Nephron progenitor cell (in vitro differentiated cells): ENCODE data around the gene RCAN1.
A peak's percentile ranks its signal among the peaks of the same experiment; 100 is the strongest.

Experiments
- DNase-seq: peaks from one replicate; pipeline ENCODE4 v3.0.0; 2021
- H3K27ac Mint-ChIP-seq: 2 replicates; pipeline ENCODE4 v1.8.0; 2021; ENCODE audit warnings: mild to moderate bottlenecking, moderate library complexity, mixed read lengths
- H3K27me3 Mint-ChIP-seq: 2 replicates; pipeline ENCODE4 v1.8.0; 2021; ENCODE audit warnings: mild to moderate bottlenecking, low read depth, mixed read lengths; ENCODE audit not compliant: poor library complexity
- H3K36me3 Mint-ChIP-seq: 2 replicates; pipeline ENCODE4 v1.8.0; 2021; ENCODE audit warnings: low read depth, mixed read lengths
- H3K4me1 Mint-ChIP-seq: 2 replicates; pipeline ENCODE4 v1.8.0; 2021; ENCODE audit warnings: mixed read lengths
- H3K4me3 Mint-ChIP-seq: 2 replicates; pipeline ENCODE4 v1.8.0; 2021; ENCODE audit warnings: mild to moderate bottlenecking, moderate library complexity, mixed read lengths
- H3K9me3 Mint-ChIP-seq: 2 replicates; pipeline ENCODE4 v1.8.0; 2021; ENCODE audit warnings: mild to moderate bottlenecking, moderate library complexity, mixed read lengths
- TF ChIP-seq, protein P1 (sequence below): fragments of 200-600 bp; sonication (generic); IDR thresholded peaks from 2 replicates; pipeline ENCODE4 v1.5.0; 2021; ENCODE audit warnings: antibody characterized with exemption

Gene RCAN1

GRCh38 chr21:34630536-34631143 lies 15.7 kb upstream of the RCAN1 start:
- no peaks in the 10 kb centered on the region for H3K9me3 Mint-ChIP-seq
- peaks cover 5% of the 10 kb centered on the region for H3K4me1 Mint-ChIP-seq
- H3K36me3 Mint-ChIP-seq = no peaks in the 10 kb centered on the region
- H3K4me3 Mint-ChIP-seq = no peak overlapping the region
- DNase-seq = peak; percentile 25
- TF ChIP-seq, protein P1, sequence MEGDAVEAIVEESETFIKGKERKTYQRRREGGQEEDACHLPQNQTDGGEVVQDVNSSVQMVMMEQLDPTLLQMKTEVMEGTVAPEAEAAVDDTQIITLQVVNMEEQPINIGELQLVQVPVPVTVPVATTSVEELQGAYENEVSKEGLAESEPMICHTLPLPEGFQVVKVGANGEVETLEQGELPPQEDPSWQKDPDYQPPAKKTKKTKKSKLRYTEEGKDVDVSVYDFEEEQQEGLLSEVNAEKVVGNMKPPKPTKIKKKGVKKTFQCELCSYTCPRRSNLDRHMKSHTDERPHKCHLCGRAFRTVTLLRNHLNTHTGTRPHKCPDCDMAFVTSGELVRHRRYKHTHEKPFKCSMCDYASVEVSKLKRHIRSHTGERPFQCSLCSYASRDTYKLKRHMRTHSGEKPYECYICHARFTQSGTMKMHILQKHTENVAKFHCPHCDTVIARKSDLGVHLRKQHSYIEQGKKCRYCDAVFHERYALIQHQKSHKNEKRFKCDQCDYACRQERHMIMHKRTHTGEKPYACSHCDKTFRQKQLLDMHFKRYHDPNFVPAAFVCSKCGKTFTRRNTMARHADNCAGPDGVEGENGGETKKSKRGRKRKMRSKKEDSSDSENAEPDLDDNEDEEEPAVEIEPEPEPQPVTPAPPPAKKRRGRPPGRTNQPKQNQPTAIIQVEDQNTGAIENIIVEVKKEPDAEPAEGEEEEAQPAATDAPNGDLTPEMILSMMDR = peak; percentile 78
- H3K27ac Mint-ChIP-seq = no peak overlapping the region
- peaks cover 4% of the 10 kb centered on the region for H3K27me3 Mint-ChIP-seq

DNA sequence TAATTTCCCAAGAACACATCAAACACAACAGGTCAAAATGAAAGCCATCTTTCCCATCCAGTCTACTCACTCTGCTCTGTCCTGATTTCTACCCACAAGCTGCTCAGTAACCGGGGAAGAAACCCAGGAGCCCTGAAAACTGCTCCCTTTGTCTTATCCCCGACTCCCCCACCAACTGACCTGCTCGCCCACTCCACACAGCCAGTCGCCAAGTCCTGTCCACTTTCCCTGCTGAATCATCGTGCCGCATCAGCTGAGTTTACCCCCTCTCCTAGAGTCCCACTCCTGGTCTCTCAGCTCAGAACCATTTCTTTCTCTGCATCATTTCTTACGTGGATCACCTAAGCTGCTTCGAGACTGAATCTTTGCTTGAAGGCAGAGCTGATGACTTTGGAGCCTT lies 11.2 kb upstream of the RCAN1 start:
- Mint-ChIP-seq H3K27me3 (peaks cover 5% of the 10 kb centered on the region), H3K27ac (no peak overlapping the region), H3K9me3 (no peaks in the 10 kb centered on the region), H3K4me1 (peaks cover 5% of the 10 kb centered on the region), H3K4me3 (no peak overlapping the region), H3K36me3 (no peaks in the 10 kb centered on the region)
- TF ChIP-seq, protein P1 = no peak
- DNase-seq = no peak

- peaks cover 11% of the 10 kb centered on the region for H3K4me1 Mint-ChIP-seq
Measured at GRCh38 chr21:34625030-34625593, 10.2 kb upstream of the RCAN1 start.

GRCh38 chr21:34623516-34623915 lies 8.6 kb upstream of the RCAN1 start:
- Mint-ChIP-seq H3K36me3 (no peaks in the 10 kb centered on the region), H3K27ac (no peak overlapping the region), H3K4me1 (peaks cover 15% of the 10 kb centered on the region), H3K4me3 (no peak overlapping the region), H3K9me3 (no peaks in the 10 kb centered on the region), H3K27me3 (peaks cover 5% of the 10 kb centered on the region)
- no peak for DNase-seq
- TF ChIP-seq, protein P1 = no peak

More at GRCh38 chr21:34625030-34625593, 10.2 kb upstream of the RCAN1 start:
- Mint-ChIP-seq H3K27me3 (peaks cover 5% of the 10 kb centered on the region), H3K4me3 (no peak overlapping the region), H3K36me3 (no peaks in the 10 kb centered on the region), H3K27ac (no peak overlapping the region), H3K9me3 (no peaks in the 10 kb centered on the region)
- TF ChIP-seq, protein P1 = no peak
- no peak for DNase-seq

GRCh38 chr21:34621434-34622350 lies 6.8 kb upstream of the RCAN1 start:
- peaks cover 20% of the 10 kb centered on the region for H3K27me3 Mint-ChIP-seq
- TF ChIP-seq, protein P1 = no peak
- no peaks in the 10 kb centered on the region for H3K9me3 Mint-ChIP-seq
- no peak overlapping the region for H3K27ac Mint-ChIP-seq
- no peak overlapping the region for H3K4me3 Mint-ChIP-seq
- H3K4me1 Mint-ChIP-seq = peaks cover 15% of the 10 kb centered on the region
- H3K36me3 Mint-ChIP-seq = no peaks in the 10 kb centered on the region
- DNase-seq = no peak
